Measurements from ENCODE around the gene FOXB1.

FOXB1 gene

GRCh38 chr15:60004009-60004845, at the start of gene FOXB1:
Gene FOXB1, plus strand, starts transcription at chr15:60004311. Its CDS starts 653 bp downstream, at chr15:60004964.
- DNase-seq: peak in 1 of 2 experiments; percentile 61

- DNase-seq: no peak
Observed at GRCh38 chr15:59958288-59958687, 45.8 kb upstream of the FOXB1 start.

GRCh38 chr15:59960318-59960717, 43.8 kb upstream of the FOXB1 start:
- no peak for DNase-seq

- no peak for DNase-seq
Observed at GRCh38 chr15:59963322-59963721, 40.8 kb upstream of the FOXB1 start.

- DNase-seq: no peak
Observed at GRCh38 chr15:59963925-59964324, 40.2 kb upstream of the FOXB1 start.

- DNase-seq: no peak
Observed at GRCh38 chr15:59965741-59966140, 38.4 kb upstream of the FOXB1 start.

- DNase-seq: no peak
Observed at GRCh38 chr15:59966262-59966661, 37.8 kb upstream of the FOXB1 start.

- DNase-seq: no peak
Observed at GRCh38 chr15:59968314-59968713, 35.8 kb upstream of the FOXB1 start.

- DNase-seq: no peak
Observed at GRCh38 chr15:59972241-59972640, 31.9 kb upstream of the FOXB1 start.

GRCh38 chr15:59976480-59977271, 27.4 kb upstream of the FOXB1 start:
- DNase-seq: no peak

- DNase-seq: no peak
Observed at GRCh38 chr15:59991834-59992233, 12.3 kb upstream of the FOXB1 start.

GRCh38 chr15:59993041-59993750, 10.9 kb upstream of the FOXB1 start:
- no peak for DNase-seq

- peak in 1 of 2 experiments; percentile 58 for DNase-seq
Observed at GRCh38 chr15:59993950-59994401, 10.1 kb upstream of the FOXB1 start.

GRCh38 chr15:59994526-59994887, 9.6 kb upstream of the FOXB1 start:
- no peak for DNase-seq

GRCh38 chr15:59994888-59995557, 9.1 kb upstream of the FOXB1 start:
- peak in 1 of 2 experiments; percentile 53 for DNase-seq

GRCh38 chr15:59995568-59996297, 8.4 kb upstream of the FOXB1 start:
- DNase-seq: peak in 1 of 2 experiments; percentile 16

- peak in 1 of 2 experiments; percentile 45 for DNase-seq
Observed at GRCh38 chr15:59996298-59997041, 7.6 kb upstream of the FOXB1 start.

- peak in 1 of 2 experiments; percentile 58 for DNase-seq
Observed at GRCh38 chr15:59997070-59997701, 6.9 kb upstream of the FOXB1 start.

GRCh38 chr15:59998305-59998949, 5.7 kb upstream of the FOXB1 start:
- peak in 1 of 2 experiments; percentile 8 for DNase-seq
